HG03439 (cell line): Measurements from ENCODE around the gene MAGEA2.
"Not testable (repeated sequence)": the region's sequence is repeated elsewhere in the genome, so short reads cannot be mapped to it uniquely, and the experiment has no call there.

Experiments
- ATAC-seq: cut with Tn5 transposase; IDR thresholded peaks from one replicate; pipeline ENCODE4 v1.9.1; 2021; ENCODE audit warnings: mild to moderate bottlenecking, moderate library complexity; ENCODE audit not compliant: unreplicated experiment

MAGEA2 gene

DNA sequence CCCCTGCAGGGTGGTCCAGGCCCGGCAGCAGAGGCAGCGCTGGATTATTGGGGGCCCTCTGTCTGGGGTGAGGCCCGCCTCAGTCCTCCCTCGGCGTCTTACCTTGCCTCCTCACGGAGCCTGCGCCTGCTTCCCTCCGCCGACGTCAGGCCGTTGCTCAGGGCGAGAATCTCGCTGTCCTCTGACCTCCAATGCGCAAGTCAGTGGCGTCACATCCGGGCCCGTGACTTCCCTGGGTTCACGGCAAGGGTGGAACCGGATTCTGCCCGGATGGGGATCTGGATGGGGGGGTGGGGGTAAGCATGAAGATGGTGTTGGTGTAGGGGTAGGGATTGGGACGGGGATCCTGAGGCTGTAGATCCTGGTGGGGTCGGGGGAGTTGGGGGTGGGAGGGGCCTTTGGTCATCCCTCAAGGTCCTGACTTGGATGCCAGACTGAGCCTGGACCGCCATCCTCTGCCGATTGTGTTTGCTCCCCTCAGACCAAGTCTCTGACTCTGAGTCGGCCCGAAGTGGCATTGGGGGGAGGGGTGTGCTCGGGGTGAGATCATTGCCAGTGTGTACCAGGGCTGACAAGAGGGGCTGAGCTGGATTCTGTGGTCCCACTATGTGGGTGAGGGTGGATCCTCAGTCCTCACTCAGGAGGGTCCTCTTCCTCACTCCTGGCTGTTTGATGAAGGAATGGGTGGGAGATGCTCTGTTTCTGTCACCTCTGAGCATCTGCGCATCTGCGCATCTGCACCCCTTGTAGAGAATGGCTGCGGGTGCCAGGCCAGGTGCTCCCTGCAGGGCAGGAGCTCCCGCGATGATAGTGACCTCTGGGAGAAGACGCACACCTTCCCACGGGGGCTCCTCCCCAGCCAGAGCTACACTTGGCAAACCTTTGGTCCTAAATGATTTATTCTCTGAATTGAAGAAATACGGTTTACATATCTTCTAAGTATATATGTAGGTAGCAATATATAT, at the start of gene MAGEA2:
Gene MAGEA2 (minus strand): TSS at position 157 of the 965 bp plus-strand sequence. CDS start 2,479 bp downstream, outside the sequence.
- ATAC-seq: not testable (repeated sequence)

- ATAC-seq: no peak
Observed at GRCh38 chrX:152798945-152799344, 45.3 kb upstream of the MAGEA2 start.

DNA sequence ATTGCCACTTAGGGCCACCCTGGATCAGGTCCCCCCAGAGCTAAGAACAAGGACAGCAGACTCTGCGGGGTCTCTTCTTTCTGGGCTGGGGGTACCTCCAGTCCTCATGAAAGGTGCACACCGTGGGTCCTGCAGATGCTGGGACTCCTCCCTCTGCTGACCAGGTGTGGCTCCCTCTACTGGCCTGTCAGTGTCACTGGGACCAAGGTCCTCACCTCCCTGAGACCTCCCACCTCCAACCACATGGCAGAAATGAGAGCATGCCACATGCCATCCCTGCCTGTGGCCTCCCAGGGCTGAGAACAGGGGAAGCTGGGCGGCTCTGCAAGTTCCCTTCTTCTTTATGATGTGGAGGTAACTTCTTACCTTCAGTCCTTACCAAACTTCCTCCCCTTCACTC, 33.4 kb upstream of the MAGEA2 start:
- ATAC-seq: peak; percentile 71

GRCh38 chrX:152769549-152770289, 16.1 kb upstream of the MAGEA2 start, which contains the start of gene MAGEA6:
Gene MAGEA6, minus strand, starts transcription at chrX:152769689. Its CDS starts 2,039 bp downstream, at chrX:152767650.
- ATAC-seq: not testable (repeated sequence)

GRCh38 chrX:152766562-152766961, 12.9 kb upstream of the MAGEA2 start:
- not testable (repeated sequence) for ATAC-seq

- ATAC-seq: not testable (repeated sequence)
Observed at GRCh38 chrX:152761582-152761981, 7.9 kb upstream of the MAGEA2 start.

GRCh38 chrX:152759544-152759943, 5.9 kb upstream of the MAGEA2 start:
- not testable (repeated sequence) for ATAC-seq

- ATAC-seq: not testable (repeated sequence)
Observed at GRCh38 chrX:152758918-152759317, 5.3 kb upstream of the MAGEA2 start, which contains the start of gene CSAG3. Gene CSAG3, plus strand, starts transcription at chrX:152759218.

GRCh38 chrX:152754871-152755270, 1.2 kb upstream of the MAGEA2 start:
- not testable (repeated sequence) for ATAC-seq

- ATAC-seq: no peak
Observed at GRCh38 chrX:152738560-152738959, 15.1 kb downstream of the MAGEA2 start.

DNA sequence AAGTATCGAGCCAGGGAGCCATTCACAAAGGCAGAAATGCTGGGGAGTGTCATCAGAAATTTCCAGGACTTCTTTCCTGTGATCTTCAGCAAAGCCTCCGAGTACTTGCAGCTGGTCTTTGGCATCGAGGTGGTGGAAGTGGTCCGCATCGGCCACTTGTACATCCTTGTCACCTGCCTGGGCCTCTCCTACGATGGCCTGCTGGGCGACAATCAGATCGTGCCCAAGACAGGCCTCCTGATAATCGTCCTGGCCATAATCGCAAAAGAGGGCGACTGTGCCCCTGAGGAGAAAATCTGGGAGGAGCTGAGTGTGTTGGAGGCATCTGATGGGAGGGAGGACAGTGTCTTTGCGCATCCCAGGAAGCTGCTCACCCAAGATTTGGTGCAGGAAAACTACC, 17.1 kb downstream of the MAGEA2 start:
- ATAC-seq: not testable (repeated sequence)

GRCh38 chrX:152735860-152736511, 17.7 kb downstream of the MAGEA2 start:
- no peak for ATAC-seq

GRCh38 chrX:152735101-152735500, 18.5 kb downstream of the MAGEA2 start:
- ATAC-seq: no peak

DNA sequence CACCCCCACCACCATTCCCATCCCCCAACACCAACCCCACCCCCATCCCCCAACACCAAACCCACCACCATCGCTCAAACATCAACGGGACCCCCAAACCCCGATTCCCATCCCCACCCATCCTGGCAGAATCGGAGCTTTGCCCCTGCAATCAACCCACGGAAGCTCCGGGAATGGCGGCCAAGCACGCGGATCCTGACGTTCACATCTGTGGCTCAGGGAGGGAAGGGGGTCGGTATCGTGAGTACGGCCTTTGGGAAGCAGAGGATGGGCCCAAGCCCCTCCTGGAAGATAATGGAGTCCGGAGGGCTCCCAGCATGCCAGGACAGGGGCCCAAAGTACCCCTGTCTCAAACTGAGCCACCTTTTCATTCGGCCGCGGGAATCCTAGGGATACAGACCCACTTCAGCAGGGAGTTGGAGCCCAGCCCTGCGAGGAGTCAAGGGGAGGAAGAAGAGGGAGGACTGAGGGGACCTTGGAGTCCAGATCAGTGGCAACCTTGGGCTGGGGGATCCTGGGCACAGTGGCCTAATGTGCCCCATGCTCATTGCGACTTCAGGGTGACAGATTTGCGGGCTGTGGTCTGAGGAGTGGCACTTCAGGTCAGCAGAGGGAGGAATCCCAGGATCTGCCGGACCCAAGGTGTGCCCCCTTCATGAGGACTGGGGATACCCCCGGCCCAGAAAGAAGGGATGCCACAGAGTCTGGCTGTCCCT, 19.3 kb downstream of the MAGEA2 start:
- not testable (repeated sequence) for ATAC-seq

DNA sequence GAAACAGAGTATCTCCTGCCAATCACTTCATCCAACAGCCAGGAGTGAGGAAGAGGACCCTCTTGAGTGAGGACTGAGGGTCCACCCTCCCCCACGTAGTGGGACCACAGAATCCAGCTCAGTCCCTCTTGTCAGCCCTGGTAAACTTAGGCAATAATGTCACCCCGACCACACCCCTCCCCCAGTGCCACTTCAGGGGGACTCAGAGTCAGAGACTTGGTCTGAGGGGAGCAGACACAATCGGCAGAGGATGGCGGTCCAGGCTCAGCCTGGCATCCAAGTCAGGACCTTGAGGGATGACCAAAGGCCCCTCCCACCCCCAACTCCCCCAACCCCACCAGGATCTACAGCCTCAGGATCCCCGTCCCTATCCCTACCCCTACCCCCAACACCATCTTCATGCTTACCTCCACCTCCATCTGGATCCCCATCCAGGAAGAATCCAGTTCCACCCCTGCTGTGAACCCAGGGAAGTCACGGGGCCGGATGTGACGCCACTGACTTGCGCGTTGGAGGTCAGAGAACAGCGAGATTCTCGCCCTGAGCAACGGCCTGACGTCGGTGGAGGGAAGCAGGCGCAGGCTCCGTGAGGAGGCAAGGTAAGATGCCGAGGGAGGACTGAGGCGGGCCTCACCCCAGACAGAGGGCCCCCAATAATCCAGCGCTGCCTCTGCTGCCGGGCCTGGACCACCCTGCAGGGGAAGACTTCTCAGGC, 20.2 kb downstream of the MAGEA2 start, which contains the start of the genes CSAG1 and MAGEA12:
Gene CSAG1 (minus strand): TSS at position 461 of the 715 bp plus-strand sequence. CDS start 1,261 bp downstream, outside the sequence.
Gene MAGEA12 (plus strand): TSS at position 497 of the 715 bp plus-strand sequence. CDS start 2,405 bp downstream, outside the sequence.
- no peak for ATAC-seq

DNA sequence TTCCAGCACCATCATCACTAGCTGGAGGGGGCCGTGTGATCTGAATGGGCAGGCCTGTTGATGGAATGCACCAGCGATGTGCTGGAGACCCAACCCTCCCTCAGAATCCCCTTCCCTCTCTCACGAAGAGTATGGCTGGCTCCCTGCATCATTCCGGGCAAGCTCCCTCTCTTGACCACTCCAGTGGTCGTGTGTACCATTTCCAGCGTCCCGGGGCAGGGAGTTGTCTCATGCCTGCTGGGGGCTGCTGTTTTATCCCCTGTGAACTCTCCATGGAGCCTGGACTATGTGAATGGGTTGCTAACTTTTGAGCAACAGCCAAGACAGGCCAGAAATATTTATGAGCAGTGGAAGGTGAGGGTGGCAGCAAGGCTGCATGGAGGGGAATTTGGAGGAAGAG, 28.2 kb downstream of the MAGEA2 start:
- no peak for ATAC-seq

- ATAC-seq: not testable (repeated sequence)
Observed at GRCh38 chrX:152713815-152714787, 39.5 kb downstream of the MAGEA2 start, which contains the start of gene MAGEA2B. Gene MAGEA2B, plus strand, starts transcription at chrX:152714628. Its CDS starts 2,479 bp downstream, at chrX:152717107.

DNA sequence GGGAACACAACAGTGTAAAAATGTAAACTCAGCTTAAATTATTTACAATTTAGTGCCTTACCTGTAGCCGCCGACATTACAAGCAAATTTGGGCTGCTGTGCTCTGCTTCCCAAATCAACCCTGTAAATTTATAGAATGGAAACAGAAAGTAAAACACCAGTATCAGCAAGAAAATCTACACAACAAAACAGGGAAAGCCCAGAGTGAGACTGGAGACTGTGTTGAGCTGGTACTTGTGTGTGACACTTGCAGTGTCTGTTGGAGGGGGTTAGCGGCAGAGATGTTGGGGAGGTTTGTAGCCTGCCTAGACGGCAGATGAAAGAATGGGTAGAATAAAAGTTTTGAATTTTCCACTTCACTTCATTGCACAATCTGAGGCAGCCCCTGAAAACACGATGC, 40.4 kb downstream of the MAGEA2 start:
- ATAC-seq: not testable (repeated sequence)
